Pancreas (tissue), 10 donors: Measurements from ENCODE around the gene CAMK1D. TPM values are rescaled to one million over a fixed set of nuclear protein-coding genes. Genes with fewer than 3 reads are reported as not detected.
"Not testable (repeated sequence)": the region's sequence is repeated elsewhere in the genome, so short reads cannot be mapped to it uniquely, and the experiment has no call there.

Experiments used
- ATAC-seq, 4 donors: fragments of 200-7000 bp; cut with Tn5 transposase; one replicate each; pipeline versions ENCODE4 v1.8.0 to v1.9.1; 2020; ENCODE audit warnings: mild to moderate bottlenecking in 4 of 4, moderate library complexity in 4 of 4
- DNase-seq, 6 donors: peaks; one replicate each; pipeline ENCODE4 v3.0.0-alpha.2; 2020
- FAIRE-seq: peaks from 2 replicates; lab custom pipeline; 2012; peaks lifted over from hg19 to GRCh38; lab: Jason Lieb, UNC
- H3K27ac ChIP-seq, 4 donors: fragments of 200-600 bp; sonication (generic); 1 replicate in 3 of 4; 2 replicates in 1 of 4; pipeline versions ENCODE4 v1.5.0 to v1.8.0; 2020
- H3K27me3 ChIP-seq, 4 donors: fragments of 200-600 bp; one replicate each; pipeline ENCODE4 v1.8.0; 2021
- H3K36me3 ChIP-seq, 3 donors: fragments of 200-600 bp; sonication (generic) in 1 of 3; one replicate each; pipeline versions ENCODE4 v1.5.0 to v1.8.0; 2020 to 2021
- H3K4me1 ChIP-seq, 3 donors: fragments of 200-600 bp; one replicate each; pipeline ENCODE4 v1.8.0; 2021
- H3K4me3 ChIP-seq, 4 donors: fragments of 200-600 bp; sonication (generic) in 2 of 4; one replicate each; pipeline versions ENCODE4 v1.5.0 to v1.8.0; 2020 to 2021
- H3K9me3 ChIP-seq, 4 donors: fragments of 200-600 bp; one replicate each; pipeline ENCODE4 v1.8.0; 2021
- CTCF ChIP-seq, 4 donors: fragments of 200-600 bp; sonication (generic) in 3 of 4; IDR thresholded peaks; one replicate each; pipeline versions ENCODE4 v1.5.0 to v1.8.0; 2021; ENCODE audit warnings: antibody characterized with exemption in 4 of 4
- WGBS, 2 donors: extraction: QIAGEN DNeasy Blood & Tissue Kit; methylation state at CpG; one replicate each; pipeline ENCODE4 v1.1.7; 2013; 5-methylcytosine and 5-hydroxymethylcytosine counted together
- intact Hi-C, 3 donors: fragments of 100-400 bp; cut with DNase I; formaldehyde crosslinking; loops; one replicate each; pipeline versions ENCODE4 v1.11.1 to v1.14.2; 2022
- polyA plus RNA-seq, 2 donors: library from polyadenylated mRNA; stranded (reverse); fragments of 200-250 nt; gene quantifications; one replicate each; pipeline ENCODE4 v1.2.3, GENCODE V29; 2013
- total RNA-seq, 6 donors: library from RNA; stranded (reverse); fragmentation: NEBNext Ultra II Directional in 4 of 6; extraction: Animal tissue kit (Norgen Biotek cat#: 25700) in 4 of 6; gene quantifications; one replicate each; pipeline versions ENCODE4 v1.2.1 to v1.2.4, GENCODE V29; 2021 to 2023
- donor health status: healthy with polysubstance abuse.
- donor health status: DM: no; HTN: no; CAD: no; lungs with moderate emphysema.
- donor health status: DM: no; HTN: no; CAD: no.
- donor health status: control.
- donor health status: control.
- donor health status: Bipolar disorder and iron deficiency.
- donor health status: DM: yes; HTN: yes; CAD: no.
- donor health status: DM: no; HTN: no; CAD: no.
- donor health status: DM: no; HTN: no; CAD: no.
- donor health status: DM: yes; HTN: yes; CAD: no.

CAMK1D gene
- total RNA-seq (10 to 100 TPM; 20.2 to 30.1 (median 24.2) TPM), polyA plus RNA-seq (1 to 10 TPM; 2.9 to 6.3 TPM)

DNA sequence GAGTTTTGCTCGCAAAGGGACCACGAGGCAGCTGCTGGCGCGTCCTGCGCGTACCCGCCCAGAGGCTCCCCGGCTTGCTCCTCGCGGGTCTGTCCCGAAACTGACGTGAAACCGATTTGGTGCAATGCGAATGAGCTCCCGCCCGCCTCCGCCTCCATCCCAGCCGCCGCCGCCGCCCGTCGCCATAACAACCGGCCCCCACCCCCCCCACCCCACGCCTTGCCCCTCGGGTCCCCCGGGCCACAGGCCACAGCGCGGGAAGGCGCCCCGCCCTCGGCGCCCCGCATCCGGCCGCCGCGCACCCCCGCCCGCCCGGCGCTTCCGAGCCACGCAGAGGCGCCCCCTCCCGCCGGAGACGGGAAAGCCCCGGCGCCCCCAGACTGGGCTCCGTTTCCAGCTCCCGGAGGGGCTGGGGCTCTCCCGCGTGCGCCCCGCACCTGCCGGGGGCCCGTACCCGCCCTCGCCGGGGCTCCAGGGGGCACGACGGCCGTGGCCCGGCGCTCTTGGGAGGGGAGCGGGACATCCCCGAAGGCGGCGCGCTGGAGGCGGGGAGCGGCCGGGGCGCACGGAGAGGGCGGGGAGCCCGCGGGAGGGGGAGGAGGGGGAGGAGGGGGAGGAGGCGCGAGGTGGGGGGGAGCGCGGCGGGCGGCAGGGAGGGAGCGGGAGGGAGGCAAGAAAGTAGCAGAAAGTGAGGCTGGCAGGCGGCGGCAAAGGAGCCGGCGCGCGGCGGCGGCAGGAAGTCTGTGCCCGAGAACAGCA, at the start of gene CAMK1D:
Gene CAMK1D, plus strand, starts transcription at position 678 of the 759 bp plus-strand sequence.
- peak; percentile 57 to 73 (median 64) for ATAC-seq
- Histone ChIP-seq H3K27ac (peak within 1 kb of the TSS; percentile 85 to 89 (median 86)), H3K4me1 (peaks cover 18 to 26% (median 25%) of the 10 kb centered on the region in 3 donors), H3K36me3 (no peaks in the 10 kb centered on the region), H3K9me3 (no peaks in the 10 kb centered on the region), H3K27me3 (no peaks in the 10 kb centered on the region), H3K4me3 (peak within 1 kb of the TSS; percentile 69 to 95 (median 84))
- WGBS, 2 donors = 0 to 1% methylated on average over 46 to 95 of the region's 95 CpGs
- DNase-seq = peak; percentile 84 to 93 (median 90)
- no peak for FAIRE-seq
- no peak for TF ChIP-seq CTCF (IDR thresholded peaks at IDR 0.05)
- intact Hi-C loops = loop anchor here in 1 of 3 donors (5.0 kb wide), 1 partner anchor 82 kb away; no protein-coding TSS in a partner anchor

- H3K4me3 ChIP-seq, H3K27ac ChIP-seq, H3K36me3 ChIP-seq, FAIRE-seq, H3K9me3 ChIP-seq, H3K4me1 ChIP-seq, intact Hi-C loops, ATAC-seq, H3K27me3 ChIP-seq, DNase-seq: not testable (repeated sequence)
- 94 to 96% methylated on average over 4 of the region's 4 CpGs for WGBS, 2 donors
These were observed 48.3 kb upstream of the CAMK1D start for GRCh38 chr10:12301036-12301435.

GRCh38 chr10:12308057-12308456, 41.3 kb upstream of the CAMK1D start:
- Histone ChIP-seq H3K27me3 (no peaks in the 10 kb centered on the region), H3K9me3 (no peaks in the 10 kb centered on the region), H3K27ac (no peak overlapping the region), H3K36me3 (no peaks in the 10 kb centered on the region), H3K4me1 (no peaks in the 10 kb centered on the region), H3K4me3 (no peak overlapping the region)
- DNase-seq (no peak), FAIRE-seq (no peak), ATAC-seq (peak in 1 of 4 donors; percentile 30)
- no peak for TF ChIP-seq CTCF (IDR thresholded peaks at IDR 0.05)
- 92% methylated on average over 6 of the region's 6 CpGs for WGBS, 2 donors
- intact Hi-C loops = no loop called here

DNA sequence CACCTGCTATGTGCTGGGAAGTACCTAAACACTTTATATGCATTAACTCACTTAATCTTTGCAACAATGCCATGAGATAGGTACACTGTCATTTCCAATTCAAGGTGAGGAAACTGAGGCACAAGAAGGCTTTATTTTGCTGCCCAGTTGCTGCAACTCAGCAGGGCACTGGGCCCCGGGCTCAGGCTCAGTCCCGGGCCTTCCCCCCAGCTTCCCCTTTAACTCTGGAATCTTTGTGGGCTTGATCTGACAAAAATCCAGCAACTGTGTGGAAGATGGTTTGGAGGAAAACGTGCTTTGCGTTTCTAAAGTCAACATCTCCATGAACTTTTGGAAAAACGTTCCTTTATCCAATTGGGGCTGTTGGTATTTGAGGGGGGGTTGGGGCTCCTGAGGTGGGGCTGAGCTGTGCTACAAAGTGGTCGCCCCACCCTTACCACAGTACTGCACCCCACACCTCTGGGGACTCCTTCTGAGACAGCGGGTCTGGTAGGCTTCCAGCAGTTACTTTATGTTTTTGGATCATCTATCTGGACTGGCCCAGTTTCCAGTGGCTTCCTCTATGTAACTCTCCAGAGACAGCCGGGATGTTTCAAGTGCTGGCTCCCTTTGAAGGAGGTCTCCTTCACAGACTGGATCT, 40.5 kb upstream of the CAMK1D start:
- intact Hi-C loops = no loop called here
- FAIRE-seq (no peak), DNase-seq (no peak), ATAC-seq (no peak)
- H3K4me1 ChIP-seq = no peaks in the 10 kb centered on the region
- H3K4me3 ChIP-seq = no peak overlapping the region
- no peaks in the 10 kb centered on the region for H3K36me3 ChIP-seq
- no peaks in the 10 kb centered on the region for H3K9me3 ChIP-seq
- H3K27ac ChIP-seq = no peak overlapping the region
- no peaks in the 10 kb centered on the region for H3K27me3 ChIP-seq
- 71 to 81% methylated on average over 8 of the region's 8 CpGs for WGBS, 2 donors
- no peak for TF ChIP-seq CTCF (IDR thresholded peaks at IDR 0.05)

- H3K27me3 ChIP-seq, FAIRE-seq, H3K27ac ChIP-seq, DNase-seq, H3K4me3 ChIP-seq, ATAC-seq, intact Hi-C loops, H3K4me1 ChIP-seq, H3K9me3 ChIP-seq, H3K36me3 ChIP-seq: not testable (repeated sequence)
- 76 to 94% methylated on average over 5 of the region's 5 CpGs for WGBS, 2 donors
These were observed 39.6 kb upstream of the CAMK1D start for GRCh38 chr10:12309783-12310182.
